Fibroblast of lung (primary cell): Measurements from ENCODE around the gene GDF10.

ENCODE experiments used
- CTCF ChIP-seq, 2 donors: IDR thresholded peaks in 1 of 2; conservative IDR thresholded peaks in 1 of 2; 1 replicate in 1 of 2; 2 replicates in 1 of 2; pipeline ENCODE4 v1.5.1; 2011 to 2012; ENCODE audit warnings: low read length in 2 of 2, control low read depth in 1 of 2, inconsistent platforms in 1 of 2, low read depth in 1 of 2, mild to moderate bottlenecking in 1 of 2
- EZH2 ChIP-seq: IDR thresholded peaks from 2 replicates; pipeline ENCODE4 v1.5.1; 2012; ENCODE audit warnings: low read length, control low read depth, mild to moderate bottlenecking; ENCODE audit errors: missing control alignments

DNA sequence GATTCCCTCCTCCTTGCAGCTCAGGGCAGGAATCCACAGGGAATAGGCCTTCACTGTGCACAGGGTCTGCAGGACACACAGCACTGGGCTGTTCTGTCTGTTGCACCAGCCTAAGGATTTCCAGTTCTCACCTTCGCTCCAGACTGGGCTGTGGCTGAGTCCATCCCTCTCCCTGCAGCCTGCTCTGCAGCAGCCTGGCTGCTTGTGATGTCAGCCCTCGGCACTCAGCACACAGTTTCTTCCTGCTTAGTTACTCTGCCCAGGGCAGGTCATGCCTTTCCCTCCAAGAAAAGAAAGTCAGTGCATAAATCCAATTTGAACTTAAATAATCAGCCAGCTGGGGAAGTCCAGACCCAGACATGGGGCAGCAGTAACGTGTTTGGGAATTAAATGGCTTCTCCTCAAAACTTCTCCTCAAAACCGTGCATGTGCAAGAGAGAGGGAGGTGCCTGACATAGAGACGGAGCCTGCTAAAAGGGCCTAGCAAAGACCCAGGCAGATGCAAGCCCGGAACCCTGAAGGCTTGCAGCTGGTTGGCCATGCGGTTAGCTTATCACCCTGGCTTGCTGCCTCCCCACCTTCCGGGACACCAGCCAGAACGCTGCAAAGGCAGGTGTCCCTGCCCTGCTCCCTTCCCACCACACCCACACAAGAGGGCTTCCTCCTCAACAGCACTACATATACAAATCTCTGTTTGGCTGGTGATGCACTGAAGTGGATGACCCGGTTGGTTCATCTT, 11.4 kb downstream of the GDF10 start:
- no peak for TF ChIP-seq EZH2
- TF ChIP-seq CTCF (conservative IDR thresholded peaks at IDR 0.05 in 1 of 2, IDR thresholded peaks at IDR 0.05 in 1 of 2; ENCODE audit: low read depth in 1 of 2, low read length in 2 of 2): no peak
